Endothelial cell of umbilical vein (primary cell): Measurements from ENCODE around the gene NDUFS1. TPM values are rescaled to one million over a fixed set of nuclear protein-coding genes. Genes with fewer than 3 reads are reported as not detected.

Experiments used
- BruUV-seq: library from RNA; stranded (reverse); fragments of 400-500 nt; replicated peaks from 2 replicates; lab custom pipeline; 2021; lab: Mats Ljungman, UMichigan
- CTCF ChIA-PET: fragments of 300-600, 350-600 bp; sonication (Branson Sonifier 250); formaldehyde crosslinking; loops from one replicate; lab custom pipeline; 2021; ENCODE audit warnings: antibody characterized with exemption, inconsistent platforms; lab: Charles Lee
- POLR2A ChIA-PET: fragments of 300-600, 350-600 bp; sonication (Branson Sonifier 250); formaldehyde crosslinking; loops from one replicate; lab custom pipeline; 2021; ENCODE audit warnings: antibody characterized with exemption, inconsistent platforms; lab: Charles Lee
- DNase-seq: peaks from one replicate; pipeline ENCODE4 v3.0.0-alpha.2; 2011; ENCODE audit warnings: low read depth, low spot score
- FAIRE-seq: peaks from 2 replicates; lab custom pipeline; 2011; peaks lifted over from hg19 to GRCh38; lab: Jason Lieb, UNC
- H2AFZ ChIP-seq: 2 replicates; pipeline ENCODE4 v1.6.0; 2012; ENCODE audit warnings: low read depth, low read length, control low read depth, inconsistent platforms
- H3K27ac ChIP-seq: 2 replicates; pipeline ENCODE4 v1.5.1; 2011; ENCODE audit warnings: low read depth, mild to moderate bottlenecking, control low read depth, low read length, moderate library complexity; ENCODE audit not compliant: insufficient read depth
- H3K27me3 ChIP-seq, 2 experiments: 2 replicates each; pipeline versions ENCODE4 v1.6.0 to v1.6.1; 2011; ENCODE audit warnings: low read length in 2 of 2, mixed read lengths in 1 of 2; ENCODE audit not compliant: control insufficient read depth in 2 of 2, insufficient read depth in 2 of 2
- H3K36me3 ChIP-seq, 2 experiments: 2 replicates in 1 of 2; 3 replicates in 1 of 2; pipeline ENCODE4 v1.5.1; 2011; ENCODE audit warnings: low read length in 2 of 2, mild to moderate bottlenecking in 1 of 2, moderate library complexity in 1 of 2; ENCODE audit not compliant: control insufficient read depth in 2 of 2, insufficient read depth in 2 of 2; ENCODE audit errors: extremely low read depth in 1 of 2
- H3K4me1 ChIP-seq: 3 replicates; pipeline ENCODE4 v1.5.1; 2011; ENCODE audit warnings: mild to moderate bottlenecking, low read length; ENCODE audit not compliant: control insufficient read depth, insufficient read depth; ENCODE audit errors: extremely low read depth
- H3K4me2 ChIP-seq: 2 replicates; pipeline ENCODE4 v1.6.1; 2011; ENCODE audit warnings: low read length, control low read depth, mixed read lengths; ENCODE audit not compliant: insufficient read depth
- H3K4me3 ChIP-seq, 3 experiments: fragments of 200-600 bp in 1 of 3; sonication (generic), shearing (Covaris generic) in 1 of 3; replicated peaks in 1 of 3; 2 replicates each; pipeline ENCODE4 v1.5.1; 2011 to 2016; ENCODE audit warnings: control low read depth in 3 of 3, low read length in 3 of 3, mild to moderate bottlenecking in 2 of 3, inconsistent platforms in 1 of 3, low read depth in 1 of 3, moderate library complexity in 1 of 3; ENCODE audit not compliant: insufficient read depth in 1 of 3
- H3K79me2 ChIP-seq: 2 replicates; pipeline ENCODE4 v1.6.0; 2012; ENCODE audit warnings: low read length, inconsistent platforms; ENCODE audit not compliant: control insufficient read depth, insufficient read depth
- H3K9ac ChIP-seq: replicated peaks from 2 replicates; pipeline ENCODE3; 2011; ENCODE audit warnings: low read length, control low read depth; ENCODE audit not compliant: insufficient read depth; ENCODE audit errors: extremely low read depth
- H3K9me1 ChIP-seq: replicated peaks from 3 replicates; pipeline ENCODE4 v1.6.0; 2011; ENCODE audit warnings: mild to moderate bottlenecking, low read length; ENCODE audit not compliant: control insufficient read depth, insufficient read depth; ENCODE audit errors: extremely low read depth
- H3K9me3 ChIP-seq: replicated peaks from 2 replicates; pipeline ENCODE4 v1.5.1; 2012; ENCODE audit warnings: low read length, inconsistent platforms; ENCODE audit not compliant: control insufficient read depth, insufficient read depth
- H4K20me1 ChIP-seq: replicated peaks from 2 replicates; pipeline ENCODE3; 2011; ENCODE audit warnings: mild to moderate bottlenecking, low read length; ENCODE audit not compliant: control insufficient read depth, insufficient read depth; ENCODE audit errors: extremely low read depth
- CTCF ChIP-seq, 2 donors: IDR thresholded peaks; 1 replicate in 1 of 2; 2 replicates in 1 of 2; pipeline ENCODE4 v1.5.1; 2011; ENCODE audit warnings: low read length in 2 of 2, mild to moderate bottlenecking in 2 of 2, moderate library complexity in 2 of 2, control low read depth in 1 of 2, inconsistent platforms in 1 of 2, low read depth in 1 of 2; ENCODE audit not compliant: insufficient read depth in 1 of 2; ENCODE audit errors: extremely low read depth in 1 of 2
- FOS ChIP-seq: IDR thresholded peaks from 2 replicates; pipeline ENCODE4 v1.6.1; 2011; ENCODE audit warnings: mild to moderate bottlenecking, low read length, moderate library complexity, borderline replicate concordance; ENCODE audit not compliant: insufficient read depth
- GATA2 ChIP-seq: IDR thresholded peaks from 2 replicates; pipeline ENCODE4 v1.7.0; 2011; ENCODE audit warnings: low read depth, mild to moderate bottlenecking, moderate library complexity, mixed read lengths, low read length; ENCODE audit not compliant: insufficient read length, insufficient read depth
- JUN ChIP-seq: IDR thresholded peaks from 2 replicates; pipeline ENCODE4 v1.6.1; 2011; ENCODE audit warnings: borderline replicate concordance, low read depth; ENCODE audit not compliant: insufficient read length, insufficient read depth
- MAX ChIP-seq: IDR thresholded peaks from 2 replicates; pipeline ENCODE4 v1.6.1; 2011; ENCODE audit not compliant: insufficient read depth, insufficient read length
- MYC ChIP-seq: IDR thresholded peaks from one replicate; pipeline ENCODE4 v1.6.1; 2011; ENCODE audit warnings: mild to moderate bottlenecking, low read depth, low read length
- POLR2A ChIP-seq: IDR thresholded peaks from 2 replicates; pipeline ENCODE4 v1.6.1; 2012; ENCODE audit warnings: low read depth, mild to moderate bottlenecking, control low read depth, low read length
- POLR2AphosphoS5 ChIP-seq: IDR thresholded peaks from 2 replicates; pipeline ENCODE4 v1.6.1; 2012; ENCODE audit warnings: low read depth, mild to moderate bottlenecking, control low read depth, low read length, moderate library complexity; ENCODE audit not compliant: insufficient read depth
- dilution Hi-C: fragments of 300-500 bp; cut with MboI; formaldehyde crosslinking; loops from one replicate; pipeline ENCODE4 v1.15.0; 2019; ENCODE audit warnings: low sequenced_read_pairs; ENCODE audit not compliant: extremely low pct_ligation_motif_present
- intact Hi-C: fragments of 100-400 bp; cut with micrococcal nuclease; formaldehyde crosslinking; loops from one replicate; pipeline ENCODE4 v1.10.0; 2022
- polyA plus RNA-seq, 4 experiments: library from polyadenylated mRNA; depleted of rRNA in 3 of 4; stranded (reverse) in 3 of 4; unstranded in 1 of 4; fragments of >200 nt; gene quantifications; 2 replicates each; pipeline versions ENCODE4 v1.2.1 to v1.2.3, GENCODE V29; 2011 to 2012; ENCODE audit warnings: missing spikeins in 1 of 4
- total RNA-seq: library from RNA; stranded (reverse); gene quantifications from 2 replicates; pipeline ENCODE4 v1.2.3, GENCODE V29; 2021

Gene NDUFS1
- total and polyA plus RNA-seq, 2 donors (not counting 3 experiments of a cell fraction or from before 2014, with no cell fraction given), result 49.8 to 93.2 TPM

- TF ChIP-seq POLR2A (no peak), JUN (no peak), POLR2AphosphoS5 (no peak)
Observed at GRCh38 chr2:206201075-206201848, 42.0 kb upstream of the NDUFS1 start.

GRCh38 chr2:206198677-206199076 is 39.4 kb upstream of the NDUFS1 start:
- TF ChIP-seq GATA2 (no peak), POLR2AphosphoS5 (no peak), MAX (no peak), MYC (no peak), JUN (no peak), FOS (no peak), CTCF (IDR thresholded peaks at IDR 0.05; ENCODE audit: extremely low read depth in 1 of 2, insufficient read depth in 1 of 2, low read depth in 1 of 2, low read length in 2 of 2) (no peak), POLR2A (no peak)
- BruUV-seq, result no TSS peak
- intact Hi-C loops, result no loop called here
- no peaks in the 10 kb centered on the region for H3K27me3 ChIP-seq
- H3K79me2 ChIP-seq, result no peaks in the 10 kb centered on the region
- H3K4me2 ChIP-seq, result no peak overlapping the region
- CTCF ChIA-PET, result no interaction called here
- DNase-seq (no peak), FAIRE-seq (no peak)
- dilution Hi-C loops, result no loop called here
- POLR2A ChIA-PET, result no interaction called here
- H4K20me1 ChIP-seq, result no peaks in the 10 kb centered on the region
- H3K4me1 ChIP-seq, result no peaks in the 10 kb centered on the region
- H3K9me3 ChIP-seq, result no peaks in the 10 kb centered on the region
- no peaks in the 10 kb centered on the region for H3K9me1 ChIP-seq
- no peaks in the 10 kb centered on the region for H3K36me3 ChIP-seq
- H3K27ac ChIP-seq, result no peak overlapping the region
- H3K4me3 ChIP-seq, result no peak overlapping the region
- H2AFZ ChIP-seq, result no peak overlapping the region
- H3K9ac ChIP-seq, result no peak overlapping the region

More at GRCh38 chr2:206201075-206201848, 42.0 kb upstream of the NDUFS1 start:
- Histone ChIP-seq H3K79me2 (no peaks in the 10 kb centered on the region), H3K9ac (no peak overlapping the region), H3K36me3 (no peaks in the 10 kb centered on the region), H3K27ac (no peak overlapping the region), H2AFZ (no peak overlapping the region), H3K4me1 (no peaks in the 10 kb centered on the region), H3K4me2 (no peak overlapping the region), H3K9me1 (no peaks in the 10 kb centered on the region), H4K20me1 (no peaks in the 10 kb centered on the region), H3K27me3 (no peaks in the 10 kb centered on the region), H3K9me3 (no peaks in the 10 kb centered on the region), H3K4me3 (no peak overlapping the region)
- FAIRE-seq (no peak), DNase-seq (no peak)
- dilution Hi-C loops, result no loop called here
- CTCF ChIA-PET, result no interaction called here
- POLR2A ChIA-PET, result no interaction called here
- BruUV-seq, result no TSS peak
- intact Hi-C loops, result no loop called here
